Measurements from ENCODE around the gene OPA3.

Gene OPA3

DNA sequence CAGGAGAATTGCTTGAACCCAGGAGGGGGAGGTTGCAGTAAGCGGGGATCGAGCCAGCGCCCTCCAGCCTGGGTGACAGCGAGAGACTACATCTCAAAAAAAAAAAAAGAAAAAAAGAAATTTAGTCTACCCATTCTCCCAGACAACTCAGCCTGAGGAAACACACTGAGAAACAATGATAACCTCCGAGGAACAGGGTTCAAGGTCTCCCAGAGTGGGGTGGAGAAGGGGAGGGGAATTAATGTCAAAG, 78.7 kb downstream of the OPA3 start:
- CTCF ChIA-PET: interaction anchor here (0.6 to 3.5 kb wide), 6 partner anchors 10 to 133 kb away, joined by 4 to 26 read pairs (median 5); partner anchors contain the start of gene EML2

GRCh38 chr19:45505151-45505995, 79.2 kb downstream of the OPA3 start:
- ChIA-PET POLR2A (interaction anchor here (1.2 kb wide), 1 partner anchor 37 kb away, joined by 3 read pairs; no protein-coding TSS in a partner anchor), CTCF (interaction anchor here (0.6 to 3.5 kb wide), 6 partner anchors 9 to 134 kb away, joined by 4 to 26 read pairs (median 5); partner anchors contain the start of gene EML2)
- no peak for TF ChIP-seq CTCF (IDR thresholded peaks at IDR 0.05; ENCODE audit: control extremely low read depth, extremely low read depth, low read depth, missing control alignments)

More for the DNA sequence above, 78.7 kb downstream of the OPA3 start:
- TF ChIP-seq CTCF (IDR thresholded peaks at IDR 0.05; ENCODE audit: control extremely low read depth, extremely low read depth, low read depth, missing control alignments): no peak
- DNase-seq (ENCODE audit: extremely low spot score): no peak
- POLR2A ChIA-PET: interaction anchor here (1.2 kb wide), 1 partner anchor 37 kb away, joined by 3 read pairs; no protein-coding TSS in a partner anchor

DNA sequence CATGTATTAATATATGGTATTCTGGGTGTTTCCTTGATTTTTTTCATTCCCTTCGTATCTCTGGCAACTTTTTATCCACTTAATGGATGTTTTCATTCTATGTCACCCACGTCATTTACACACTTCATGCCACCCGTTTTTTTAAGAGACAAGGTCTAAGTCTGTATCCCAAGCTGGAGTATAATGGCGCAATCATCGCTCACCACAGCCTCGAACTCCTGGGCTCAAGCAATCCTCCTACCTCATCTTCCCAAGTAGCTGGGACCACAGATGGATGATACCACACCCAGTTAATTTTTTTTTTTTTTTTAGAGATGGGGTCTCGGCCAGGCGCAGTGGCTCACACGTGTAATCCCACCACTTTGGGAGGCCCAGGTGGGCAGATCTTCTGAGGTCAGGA, 80.7 kb downstream of the OPA3 start:
- DNase-seq (ENCODE audit: extremely low spot score): no peak
- ChIA-PET CTCF (interaction anchor here (2.8 to 3.5 kb wide), 2 partner anchors 18 to 26 kb away, joined by 14 to 26 read pairs; no protein-coding TSS in a partner anchor), POLR2A (interaction anchor here (0.7 kb wide), 1 partner anchor 80 kb away, joined by 6 read pairs; no protein-coding TSS in a partner anchor)
- TF ChIP-seq CTCF (IDR thresholded peaks at IDR 0.05; ENCODE audit: control extremely low read depth, extremely low read depth, low read depth, missing control alignments): no peak

More at GRCh38 chr19:45505151-45505995, 79.2 kb downstream of the OPA3 start:
- no peak for DNase-seq (ENCODE audit: extremely low spot score)

- DNase-seq (ENCODE audit: extremely low spot score): no peak
- no peak for TF ChIP-seq CTCF (IDR thresholded peaks at IDR 0.05; ENCODE audit: control extremely low read depth, extremely low read depth, low read depth, missing control alignments)
- CTCF ChIA-PET: interaction anchor here (1.2 to 2.3 kb wide), 3 partner anchors 17 to 56 kb away, joined by 4 to 13 read pairs (median 5); no protein-coding TSS in a partner anchor
- POLR2A ChIA-PET: no interaction called here
These were observed 82.5 kb downstream of the OPA3 start for GRCh38 chr19:45502111-45502510.

- POLR2A ChIA-PET: no interaction called here
- no peak for DNase-seq (ENCODE audit: extremely low spot score)
- CTCF ChIA-PET: interaction anchor here (1.2 to 2.3 kb wide), 3 partner anchors 16 to 57 kb away, joined by 4 to 13 read pairs (median 5); no protein-coding TSS in a partner anchor
- no peak for TF ChIP-seq CTCF (IDR thresholded peaks at IDR 0.05; ENCODE audit: control extremely low read depth, extremely low read depth, low read depth, missing control alignments)
These were observed 82.9 kb downstream of the OPA3 start for GRCh38 chr19:45501730-45502014.

DNA sequence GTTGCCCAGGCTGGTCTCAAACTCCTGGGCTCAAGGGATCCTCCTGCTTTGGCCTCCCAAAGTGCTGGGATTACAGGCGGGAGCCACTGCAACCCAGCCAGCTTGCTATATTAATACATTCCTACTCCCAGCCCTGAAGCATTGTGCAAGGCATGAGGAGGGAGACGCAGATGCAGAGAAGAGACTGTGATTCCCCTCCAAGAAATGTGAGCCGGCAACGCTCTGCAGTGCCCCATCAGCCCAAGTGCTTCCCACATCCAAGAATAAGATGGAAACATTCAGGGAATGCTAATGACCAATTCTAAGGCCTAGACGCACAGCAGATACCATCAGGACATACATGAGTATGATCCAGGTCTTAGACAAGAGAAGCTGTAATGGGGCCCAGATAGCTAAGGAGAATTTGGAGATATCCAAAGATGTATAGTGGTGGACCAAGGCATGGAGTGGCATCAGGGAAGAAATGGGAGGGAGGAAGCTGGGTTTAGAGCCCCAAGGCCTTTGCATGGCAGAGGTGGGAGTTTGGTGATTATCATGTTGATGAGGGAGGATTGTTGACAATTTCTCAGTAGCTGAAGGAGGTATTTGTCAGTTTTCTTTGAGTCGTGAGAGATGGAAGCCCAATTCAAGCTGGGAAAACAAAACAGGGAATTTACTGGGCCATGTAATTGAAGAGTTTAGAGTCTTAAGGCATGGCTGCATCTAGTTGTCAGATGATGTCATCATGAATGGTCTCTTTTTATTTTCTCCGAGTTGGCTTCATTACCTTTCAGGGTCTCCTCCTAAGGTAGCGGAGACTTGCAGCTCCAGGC, 83.5 kb downstream of the OPA3 start:
- ChIA-PET CTCF (interaction anchor here (0.9 to 2.3 kb wide), 5 partner anchors 14 to 141 kb away, joined by 3 to 13 read pairs (median 4); no protein-coding TSS in a partner anchor), POLR2A (no interaction called here)
- no peak for TF ChIP-seq CTCF (IDR thresholded peaks at IDR 0.05; ENCODE audit: control extremely low read depth, extremely low read depth, low read depth, missing control alignments)
- DNase-seq (ENCODE audit: extremely low spot score): no peak
